HG02588 (cell line): ENCODE data around the gene SDCBP2.

Source experiments
- ATAC-seq: cut with Tn5 transposase; IDR thresholded peaks from one replicate; pipeline ENCODE4 v1.9.1; 2021; ENCODE audit warnings: mild to moderate bottlenecking, moderate library complexity; ENCODE audit not compliant: unreplicated experiment

Gene SDCBP2

GRCh38 chr20:1328680-1329330, at the start of gene SDCBP2:
TSS of gene SDCBP2 (minus strand) at chr20:1329139. CDS start at chr20:1320416, 8,723 bp downstream.
- no peak for ATAC-seq

GRCh38 chr20:1378735-1379125, 49.8 kb upstream of the SDCBP2 start:
- no peak for ATAC-seq

DNA sequence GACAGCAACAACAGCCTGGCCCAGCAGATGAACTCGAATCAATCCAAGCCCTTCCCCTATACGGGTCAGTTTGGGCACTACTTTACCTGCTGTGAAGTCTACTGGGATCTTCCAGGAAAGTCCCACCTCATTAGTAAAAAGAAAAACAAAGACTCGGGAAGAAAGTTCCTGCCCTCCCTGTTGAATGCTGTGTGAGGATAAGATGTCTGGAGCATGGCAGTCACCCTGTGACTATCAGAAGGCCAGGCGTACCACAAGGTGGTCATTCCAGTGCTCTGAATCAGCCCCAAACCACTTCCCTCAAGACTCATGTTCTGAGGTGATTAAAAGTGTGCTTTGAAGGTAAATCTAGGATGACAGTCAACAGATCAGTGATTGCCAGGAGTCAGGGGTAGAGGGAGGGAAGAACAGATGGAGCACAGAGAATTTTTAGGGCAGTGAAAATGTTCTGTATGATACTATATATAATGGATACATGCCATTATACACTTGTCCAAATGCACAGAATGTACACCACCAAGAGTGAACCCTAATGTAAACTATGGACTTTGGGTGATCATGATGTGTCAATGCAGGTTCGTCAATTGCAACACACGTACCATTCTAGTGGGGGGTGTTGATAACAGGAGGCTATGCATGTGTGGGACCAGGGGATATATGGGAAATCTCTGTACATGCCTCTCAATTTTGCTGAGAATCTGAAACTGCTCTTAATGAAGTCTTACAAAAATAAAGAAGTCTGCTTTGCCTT, 49.2 kb upstream of the SDCBP2 start:
- ATAC-seq, result no peak

DNA sequence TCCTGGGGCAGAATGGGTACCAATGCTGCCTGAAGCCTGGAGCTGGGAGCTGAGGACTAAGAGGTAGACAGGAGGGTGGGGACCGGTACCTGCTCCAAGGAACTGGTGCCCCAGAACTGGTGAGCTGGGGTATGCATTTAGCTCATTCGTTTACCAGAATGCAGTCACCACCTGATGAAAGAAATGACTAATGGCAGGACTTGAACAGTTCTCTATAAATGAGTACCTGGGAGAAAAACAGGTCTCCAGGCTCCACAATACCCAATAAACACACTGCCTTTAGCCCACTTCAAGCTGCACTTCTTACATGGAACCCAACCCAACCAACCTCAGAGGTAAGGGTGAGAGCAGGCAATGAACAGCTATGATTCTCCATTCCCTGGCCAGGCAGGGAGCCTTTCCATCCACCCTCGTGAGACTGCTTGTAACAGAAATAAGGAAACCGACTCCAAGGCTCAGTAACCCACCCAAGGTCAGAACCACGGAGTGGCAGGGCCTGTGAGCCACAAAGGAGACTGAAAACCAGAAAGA, 48.5 kb upstream of the SDCBP2 start:
- peak; percentile 48 for ATAC-seq

DNA sequence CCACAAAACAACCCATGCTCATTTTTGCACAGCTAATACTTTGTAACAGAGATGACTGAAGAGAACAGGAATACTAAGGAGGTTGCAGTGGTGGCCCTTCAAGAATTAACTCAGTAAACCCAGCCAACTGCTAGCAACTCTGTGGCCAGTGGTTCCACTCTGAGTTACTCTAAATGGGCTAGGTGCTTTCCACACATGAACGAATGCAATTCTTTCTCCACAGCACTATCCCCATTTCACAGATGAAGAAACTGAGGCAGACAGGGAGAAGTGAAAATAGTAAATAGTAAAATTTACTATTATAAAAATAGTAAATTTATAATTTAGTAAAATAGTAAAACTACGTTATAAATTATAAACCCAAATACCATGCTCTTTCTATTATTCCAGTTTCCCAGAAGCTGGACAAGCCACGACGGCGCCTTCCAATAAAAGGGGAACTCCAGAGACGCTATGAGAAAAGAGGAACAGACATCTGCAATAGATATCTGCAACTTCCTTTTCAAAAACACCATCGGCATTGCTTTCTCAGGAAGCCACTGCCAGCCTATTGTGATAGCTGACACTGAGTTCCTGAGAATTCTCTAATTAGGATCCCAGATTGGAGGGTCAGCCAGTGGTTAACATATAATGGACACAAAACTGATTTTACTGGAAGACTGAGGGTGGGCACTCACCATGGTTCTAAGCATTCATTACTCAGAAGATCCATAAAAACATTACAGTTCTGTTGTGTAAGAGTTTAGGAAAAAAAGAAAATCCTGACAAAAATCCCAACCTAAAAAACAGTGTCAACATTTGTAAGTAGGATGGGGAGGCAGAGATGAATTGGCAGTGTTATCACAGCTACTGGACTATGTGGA, 47.7 kb upstream of the SDCBP2 start:
- ATAC-seq, result no peak

DNA sequence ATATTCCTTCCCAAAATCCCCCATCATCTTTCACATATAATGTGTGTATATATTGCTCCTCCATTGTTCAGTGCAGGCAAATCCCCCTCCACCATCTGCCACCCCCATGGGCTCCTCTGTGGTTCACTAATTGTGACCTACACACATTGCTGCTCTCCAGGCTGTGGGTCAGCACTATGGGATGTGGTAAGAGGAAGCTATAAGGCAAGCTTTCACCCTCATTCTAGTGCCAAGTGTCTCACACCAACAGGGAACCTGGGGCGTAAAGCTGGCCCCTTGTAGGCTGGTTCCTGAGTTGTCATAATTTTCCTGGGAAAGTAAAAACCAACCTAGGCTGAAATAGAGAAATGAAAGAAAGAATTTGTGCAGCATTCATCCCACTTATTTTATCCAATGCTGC, 47.1 kb upstream of the SDCBP2 start:
- ATAC-seq, result no peak

DNA sequence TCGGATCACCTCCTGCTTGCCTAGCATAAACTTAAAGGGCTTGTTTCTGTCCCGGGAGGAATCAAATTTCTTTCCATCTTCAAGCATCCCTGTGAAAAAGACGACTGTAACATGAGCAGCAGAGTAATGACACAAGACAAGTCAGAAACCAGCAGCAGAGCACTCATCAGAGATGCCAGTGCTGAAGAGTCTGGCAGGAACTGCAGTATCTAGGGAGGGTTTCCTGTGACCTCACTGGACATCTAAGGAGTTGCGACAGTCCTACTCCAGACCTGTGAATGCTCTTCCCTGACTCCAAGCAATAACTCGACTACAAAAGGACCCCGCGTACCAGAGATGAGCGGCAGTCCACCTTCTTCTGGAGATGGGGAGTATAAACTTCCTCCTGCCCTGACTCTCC, 46.6 kb upstream of the SDCBP2 start:
- no peak for ATAC-seq

DNA sequence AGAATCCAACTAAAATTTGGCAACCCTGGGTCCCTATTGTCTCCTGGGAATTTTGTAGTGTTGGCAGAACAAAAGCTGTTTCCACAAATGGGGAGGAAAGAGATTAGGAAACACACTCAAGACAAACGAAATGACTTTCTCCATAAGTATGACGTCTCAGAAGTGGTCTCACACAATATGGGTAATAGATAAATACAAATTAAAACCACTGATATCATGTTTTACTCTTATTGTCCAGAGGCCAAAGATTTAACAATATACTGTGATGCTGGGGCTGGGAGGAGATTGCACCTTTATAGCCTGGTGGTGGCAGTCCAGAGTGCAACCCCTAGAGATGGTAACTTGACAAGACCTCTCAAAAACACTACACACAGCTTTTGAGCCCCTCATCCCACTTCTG, 45.3 kb upstream of the SDCBP2 start:
- no peak for ATAC-seq

DNA sequence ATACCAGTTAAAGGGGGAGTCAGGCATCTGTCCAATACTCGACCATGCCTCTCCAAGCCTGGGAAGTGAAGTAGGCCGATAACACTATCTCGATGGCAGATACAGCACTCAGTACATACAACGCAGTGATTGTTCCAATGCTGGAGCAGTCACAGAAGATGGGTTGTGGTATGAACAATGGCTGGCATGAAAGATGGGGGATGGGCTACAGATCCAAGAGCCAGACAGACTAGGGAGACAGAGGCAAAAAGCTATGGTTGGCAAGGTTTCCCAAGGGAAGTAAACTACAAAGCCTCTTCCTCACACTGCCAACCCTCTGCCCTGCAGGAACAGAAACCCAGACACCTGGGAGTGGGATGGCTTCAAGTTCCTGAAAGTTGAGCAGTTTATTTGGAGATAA, 44.7 kb upstream of the SDCBP2 start:
- ATAC-seq, result no peak

DNA sequence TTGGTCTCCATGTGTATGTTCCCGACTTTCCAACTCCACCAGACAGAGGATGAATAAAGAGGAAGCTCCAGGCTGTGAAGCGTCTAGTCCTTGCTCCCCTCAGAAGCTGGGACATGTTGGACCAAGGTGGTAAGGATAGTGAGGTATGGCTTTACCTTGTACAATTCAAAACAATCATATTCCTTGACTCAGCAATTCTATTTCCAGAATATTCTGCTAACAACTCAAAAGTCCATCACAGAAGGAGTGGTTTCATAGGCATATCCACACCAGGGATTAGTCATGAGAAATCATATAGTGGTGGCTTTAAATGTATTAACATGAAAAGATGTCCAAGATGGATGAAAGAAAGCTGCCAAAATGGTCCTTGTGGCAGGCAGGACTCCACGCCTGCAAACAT, 44.1 kb upstream of the SDCBP2 start:
- no peak for ATAC-seq

DNA sequence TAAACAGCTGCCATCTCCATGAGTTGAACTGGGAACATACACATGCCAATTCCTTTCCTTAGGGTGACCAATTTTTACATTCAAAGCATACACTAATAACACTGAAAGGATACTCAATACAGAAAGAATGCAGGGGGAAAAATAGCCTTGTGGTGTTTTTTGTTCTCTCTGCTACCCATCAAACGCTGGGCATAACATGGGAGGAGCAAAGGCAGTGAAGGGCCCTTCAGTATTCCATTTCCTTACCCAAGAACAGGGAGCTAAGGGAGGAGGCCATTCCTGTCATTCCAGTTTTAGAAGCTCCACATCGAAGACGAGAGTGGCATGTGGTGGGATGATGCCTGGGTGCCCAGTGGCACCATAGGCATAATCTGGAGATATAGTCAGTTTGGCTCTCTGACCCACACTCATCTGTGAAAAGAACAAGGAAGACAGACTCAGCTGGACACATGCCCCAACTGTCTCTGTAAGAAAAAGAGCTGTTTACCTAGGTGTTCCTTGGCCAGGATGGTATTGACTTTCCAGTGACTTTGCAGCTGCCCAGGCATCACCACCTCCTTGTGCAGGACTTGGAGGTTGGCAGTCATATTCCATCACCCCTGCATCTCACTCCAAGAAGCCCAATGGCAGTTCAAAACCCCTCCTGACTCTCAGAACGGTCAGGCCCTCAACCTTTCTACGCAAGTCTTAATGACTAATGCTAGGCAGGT, 43.0 kb upstream of the SDCBP2 start:
- no peak for ATAC-seq

DNA sequence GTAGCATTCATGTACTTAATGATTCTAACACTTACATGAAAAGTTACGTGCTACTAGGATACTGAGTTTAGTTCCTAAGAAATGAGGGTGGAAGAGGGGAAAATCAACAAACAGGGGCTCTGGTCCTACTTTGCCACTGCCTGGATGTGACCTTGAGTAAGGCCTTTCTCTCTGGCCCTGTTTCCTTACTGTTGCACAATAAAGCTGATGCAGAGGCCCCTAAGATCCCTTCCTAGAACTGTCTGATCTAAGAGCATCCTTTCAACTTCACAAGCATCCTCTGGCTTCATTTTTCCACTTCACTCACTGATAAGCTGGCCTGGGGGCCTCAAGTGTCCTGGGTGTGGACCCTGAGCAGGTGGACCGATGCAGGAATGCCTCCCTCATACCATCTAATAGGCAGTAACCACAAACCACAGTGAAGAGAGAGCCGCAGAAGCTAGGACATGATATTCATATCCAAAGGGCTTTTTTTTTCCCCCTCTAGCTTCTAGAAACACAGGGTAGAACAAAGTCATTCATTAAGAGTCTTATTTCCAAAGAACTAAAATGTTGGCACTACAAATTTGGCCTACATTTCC, 42.4 kb upstream of the SDCBP2 start:
- no peak for ATAC-seq

DNA sequence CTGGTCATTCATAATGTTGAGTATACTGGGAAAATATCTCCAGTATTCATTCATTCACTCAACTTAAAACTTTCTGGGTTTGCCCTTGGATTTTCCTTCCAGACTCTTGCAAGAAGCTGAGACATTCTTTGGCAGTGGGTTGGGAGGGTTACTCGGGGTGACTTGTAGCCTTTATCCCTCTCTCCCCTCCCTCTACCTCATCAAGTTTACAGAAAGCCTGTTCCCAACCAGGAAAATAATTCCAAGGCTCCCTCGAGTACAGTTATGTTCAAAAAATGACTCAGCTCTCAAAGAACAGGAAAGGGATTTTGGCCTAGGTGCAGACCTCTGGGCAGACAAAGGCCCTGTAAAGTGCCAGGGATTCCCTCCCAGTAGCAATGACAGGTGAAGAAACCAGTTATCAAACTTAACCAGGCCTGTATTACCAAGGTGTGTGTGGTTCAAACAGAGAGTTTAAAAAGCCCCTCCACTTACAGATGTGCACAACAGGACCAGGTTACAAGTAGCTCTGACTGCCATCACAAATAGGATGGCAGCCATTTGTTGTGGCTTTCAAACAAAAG, 41.7 kb upstream of the SDCBP2 start:
- no peak for ATAC-seq

GRCh38 chr20:1369970-1370369, 41.0 kb upstream of the SDCBP2 start:
- no peak for ATAC-seq

GRCh38 chr20:1368448-1369199, 39.7 kb upstream of the SDCBP2 start:
- no peak for ATAC-seq

DNA sequence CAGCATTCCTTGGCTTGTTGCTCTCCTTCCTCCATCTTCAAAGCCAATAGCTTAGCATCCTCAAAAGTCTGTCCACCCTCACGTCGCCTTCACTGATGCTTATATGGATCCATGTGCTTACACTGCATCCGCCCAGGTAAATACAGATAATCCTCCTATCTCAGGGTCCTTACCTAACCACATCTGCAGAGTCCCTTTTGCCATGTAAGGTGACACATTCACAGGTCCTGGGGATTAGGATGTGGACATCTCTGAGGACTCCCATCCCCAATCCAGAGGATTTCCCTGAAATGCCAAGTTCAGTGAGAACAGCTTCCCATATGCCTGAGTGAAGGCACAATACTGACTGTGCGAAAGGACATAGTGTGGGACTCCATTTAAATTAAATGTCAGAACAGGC, 38.5 kb upstream of the SDCBP2 start:
- no peak for ATAC-seq

DNA sequence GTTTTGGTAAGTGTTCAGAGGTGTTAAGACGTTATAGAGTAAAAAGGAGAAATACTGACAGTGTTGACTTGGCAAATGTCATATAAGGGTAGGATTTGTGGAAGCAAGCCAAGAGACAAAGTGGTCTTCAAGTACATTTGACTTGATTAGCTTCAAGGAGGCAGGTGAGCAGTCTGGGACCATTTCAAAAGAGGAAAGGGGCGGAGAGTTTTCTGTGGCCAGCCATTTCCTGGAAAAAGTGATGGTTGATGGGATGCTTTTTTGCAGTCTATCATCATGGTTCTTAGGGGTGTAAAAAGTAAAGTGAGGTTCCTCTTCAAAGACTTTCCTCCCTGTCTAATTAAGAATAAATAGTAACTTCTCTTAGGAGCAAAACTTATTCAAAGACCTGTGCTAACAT, 35.2 kb upstream of the SDCBP2 start:
- ATAC-seq, result no peak

- ATAC-seq, result no peak
These were observed 34.6 kb upstream of the SDCBP2 start for GRCh38 chr20:1363522-1363921.

- ATAC-seq, result no peak
These were observed 33.5 kb upstream of the SDCBP2 start for GRCh38 chr20:1362484-1362883.
